CD4-positive, alpha-beta T cell treated with Interleukin-4 for 1 hour (primary cell): Measurements from ENCODE around the gene KCTD14.
"Not testable (repeated sequence)": the region's sequence is repeated elsewhere in the genome, so short reads cannot be mapped to it uniquely, and the experiment has no call there.

Source experiments
- DNase-seq, 2 donors: peaks; one replicate each; pipeline ENCODE4 v3.0.0-alpha.2; 2020 to 2022

The KCTD14 gene, protein sequence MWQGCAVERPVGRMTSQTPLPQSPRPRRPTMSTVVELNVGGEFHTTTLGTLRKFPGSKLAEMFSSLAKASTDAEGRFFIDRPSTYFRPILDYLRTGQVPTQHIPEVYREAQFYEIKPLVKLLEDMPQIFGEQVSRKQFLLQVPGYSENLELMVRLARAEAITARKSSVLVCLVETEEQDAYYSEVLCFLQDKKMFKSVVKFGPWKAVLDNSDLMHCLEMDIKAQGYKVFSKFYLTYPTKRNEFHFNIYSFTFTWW

GRCh38 chr11:78022397-78023396 is at the start of gene KCTD14:
KCTD14 (minus strand) TSS chr11:78023276; CDS start chr11:78023249, 27 bp downstream.
- DNase-seq: no peak

DNA sequence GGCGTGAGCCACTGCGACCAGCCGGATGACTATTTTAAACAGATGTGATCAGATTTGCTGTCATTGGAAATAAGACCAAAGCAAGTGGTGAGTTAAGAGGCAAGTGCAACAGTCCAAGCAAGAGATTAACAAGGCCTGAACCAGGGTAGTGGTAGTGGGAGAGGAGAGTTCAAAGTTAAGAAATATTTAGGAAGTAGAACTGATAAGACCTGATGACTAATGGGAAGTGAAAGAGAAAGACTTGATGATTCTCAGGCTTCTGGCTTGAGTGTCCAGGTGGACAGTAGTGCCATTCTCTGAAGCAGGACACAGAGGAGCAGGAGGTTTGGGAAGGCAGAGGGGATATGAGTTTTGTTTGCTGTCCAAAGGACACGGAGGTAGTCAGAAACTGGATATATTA is 49.4 kb upstream of the KCTD14 start:
- DNase-seq: no peak

DNA sequence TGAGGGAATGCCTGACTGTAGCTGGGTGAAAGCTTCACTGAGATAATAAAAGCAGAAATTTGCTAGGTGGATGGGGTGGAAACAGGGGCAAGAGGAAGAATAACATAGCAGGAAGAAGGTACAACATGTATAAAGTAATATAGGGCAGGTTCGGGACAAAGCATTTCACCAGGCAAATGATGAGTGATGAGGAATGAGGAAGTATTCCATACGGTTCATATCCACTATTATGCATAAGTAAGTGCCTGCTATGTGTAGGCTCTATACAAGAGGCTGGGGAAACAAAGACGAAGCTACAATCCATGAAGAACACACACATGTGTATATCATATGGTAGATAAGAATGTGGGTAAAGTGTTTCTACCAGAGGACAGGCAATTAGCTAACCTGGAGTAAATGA is 48.6 kb upstream of the KCTD14 start:
- no peak for DNase-seq

DNA sequence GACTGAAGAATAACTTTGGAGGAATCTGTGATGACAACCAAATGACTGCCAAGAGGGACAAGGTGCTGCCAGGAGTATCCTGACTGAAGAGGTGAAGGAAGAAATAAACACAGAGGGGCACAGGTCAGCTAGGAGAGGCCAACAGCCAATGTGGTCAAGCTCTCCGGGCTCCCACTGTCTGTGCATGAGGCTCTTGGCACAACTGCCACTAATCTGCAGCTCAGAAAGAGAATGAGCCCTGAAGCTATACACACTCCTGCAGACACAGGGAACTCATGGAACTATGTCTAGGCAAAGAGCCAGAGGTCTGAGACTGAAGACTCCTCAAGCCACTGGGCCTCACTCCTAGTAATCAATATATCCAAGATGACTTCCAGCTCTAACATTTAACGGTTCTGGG is 47.5 kb upstream of the KCTD14 start:
- no peak for DNase-seq

DNA sequence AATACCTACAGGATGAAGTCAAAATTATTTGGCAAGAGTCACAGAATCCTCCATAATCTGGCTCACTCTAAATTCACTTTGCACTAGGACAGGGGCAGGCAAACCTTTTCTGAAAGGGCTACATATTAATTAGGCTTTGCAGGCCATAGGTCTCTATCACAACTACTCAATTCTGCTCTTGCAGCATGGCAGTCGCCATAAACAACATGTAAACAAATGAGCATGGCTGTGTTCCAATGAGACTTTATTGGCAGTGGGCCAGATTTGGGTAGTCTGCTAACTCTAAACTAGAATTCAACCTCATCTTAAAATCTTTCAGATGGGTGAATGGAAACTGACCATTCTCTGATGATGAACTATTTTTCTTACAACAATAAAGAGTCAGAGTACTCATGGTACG is 46.4 kb upstream of the KCTD14 start:
- DNase-seq: no peak

DNA sequence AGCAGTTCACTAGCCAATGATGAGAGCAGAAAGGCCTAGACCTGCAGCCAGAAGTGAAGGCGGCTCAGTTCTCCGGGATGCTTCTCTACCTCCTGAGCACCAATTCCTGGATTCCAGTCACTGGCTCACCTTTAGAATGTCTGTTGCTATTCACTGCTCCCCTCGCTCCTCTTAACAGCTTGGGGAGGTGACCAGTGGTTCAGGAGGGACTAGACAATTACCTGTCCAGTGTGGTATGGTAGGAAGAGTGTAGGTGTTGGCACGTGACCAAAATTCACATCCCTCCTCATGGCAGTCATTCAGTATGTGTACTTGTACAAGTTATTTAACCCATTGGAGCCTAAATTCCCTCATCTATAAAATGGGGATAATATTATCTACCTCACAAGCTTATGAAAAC is 44.6 kb upstream of the KCTD14 start:
- DNase-seq: no peak

DNA sequence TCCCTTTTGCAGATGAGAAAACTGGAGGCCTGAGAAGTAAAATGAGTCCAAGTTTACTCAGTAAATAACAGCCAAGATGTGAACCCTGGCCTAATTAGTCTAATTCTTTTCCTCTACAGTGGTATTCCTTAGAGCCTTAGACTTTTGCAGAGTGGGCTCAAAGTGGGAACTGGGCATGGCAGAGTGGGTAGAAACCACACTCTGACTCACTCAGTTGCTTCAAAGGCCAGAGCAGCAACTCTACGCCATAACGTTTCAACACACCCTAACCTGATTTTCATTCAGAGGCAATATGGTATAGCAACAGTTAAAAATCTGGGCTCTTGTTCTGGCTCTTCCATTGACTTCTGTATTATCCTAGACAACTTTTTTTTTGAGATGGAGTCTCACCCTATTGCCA is 43.4 kb upstream of the KCTD14 start:
- no peak for DNase-seq

DNA sequence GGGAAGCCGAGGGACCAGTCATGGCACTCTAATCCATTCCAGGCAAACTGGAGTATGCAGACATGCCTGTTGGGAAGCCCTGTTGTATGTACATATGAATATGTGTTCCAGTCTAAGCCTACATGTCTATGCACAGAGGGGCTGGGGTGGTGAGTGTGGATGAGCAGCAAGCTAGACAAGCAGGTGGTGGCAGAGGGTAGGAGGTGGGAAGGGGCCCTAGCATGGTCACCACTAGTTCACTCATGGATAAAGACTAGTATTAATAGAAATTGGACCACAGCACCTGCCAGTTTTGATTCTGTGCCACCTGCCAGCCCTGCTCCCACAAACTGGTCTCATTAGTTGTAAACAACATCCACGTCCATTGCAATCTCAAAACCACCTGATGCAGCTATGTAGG is 42.1 kb upstream of the KCTD14 start:
- no peak for DNase-seq

DNA sequence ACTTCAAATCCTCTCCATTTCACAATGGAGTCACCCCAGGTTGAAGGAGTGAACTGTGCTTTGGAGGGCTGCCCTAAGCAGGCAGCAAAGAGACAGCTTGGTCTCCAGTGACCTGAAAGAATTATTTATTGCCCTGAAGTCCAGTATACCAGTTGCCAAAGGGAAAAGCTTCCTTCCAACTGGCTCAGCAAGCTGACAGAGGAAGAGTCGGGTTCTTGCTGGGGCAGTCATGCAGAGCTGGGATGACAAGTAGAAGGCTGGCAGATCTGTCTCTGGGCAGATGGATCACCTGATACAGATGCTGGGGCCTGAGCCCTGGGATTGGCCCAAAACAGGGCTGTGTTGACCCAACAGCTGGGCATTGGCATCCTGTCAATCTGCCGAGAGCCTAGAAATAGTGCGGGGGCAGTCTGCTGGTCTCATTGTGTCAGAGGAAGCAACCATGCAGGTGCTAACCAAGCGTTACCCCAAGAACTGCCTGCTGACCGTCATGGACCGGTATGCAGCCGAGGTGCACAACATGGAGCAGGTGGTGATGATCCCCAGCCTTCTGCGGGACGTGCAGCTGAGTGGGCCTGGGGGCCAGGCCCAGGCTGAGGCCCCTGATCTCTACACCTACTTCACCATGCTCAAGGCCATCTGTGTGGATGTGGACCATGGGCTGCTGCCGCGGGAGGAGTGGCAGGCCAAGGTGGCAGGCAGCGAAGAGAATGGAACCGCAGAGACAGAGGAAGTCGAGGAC is 40.5 kb upstream of the KCTD14 start, which contains the start of gene THRSP:
Gene THRSP, plus strand, starts transcription at position 422 of the 742 bp plus-strand sequence. Its CDS starts 21 bp downstream, at position 443.
- no peak for DNase-seq

GRCh38 chr11:78062671-78063070 is 39.6 kb upstream of the KCTD14 start:
- no peak for DNase-seq

- DNase-seq: no peak
These were observed 38.8 kb upstream of the KCTD14 start for GRCh38 chr11:78061921-78062311.

DNA sequence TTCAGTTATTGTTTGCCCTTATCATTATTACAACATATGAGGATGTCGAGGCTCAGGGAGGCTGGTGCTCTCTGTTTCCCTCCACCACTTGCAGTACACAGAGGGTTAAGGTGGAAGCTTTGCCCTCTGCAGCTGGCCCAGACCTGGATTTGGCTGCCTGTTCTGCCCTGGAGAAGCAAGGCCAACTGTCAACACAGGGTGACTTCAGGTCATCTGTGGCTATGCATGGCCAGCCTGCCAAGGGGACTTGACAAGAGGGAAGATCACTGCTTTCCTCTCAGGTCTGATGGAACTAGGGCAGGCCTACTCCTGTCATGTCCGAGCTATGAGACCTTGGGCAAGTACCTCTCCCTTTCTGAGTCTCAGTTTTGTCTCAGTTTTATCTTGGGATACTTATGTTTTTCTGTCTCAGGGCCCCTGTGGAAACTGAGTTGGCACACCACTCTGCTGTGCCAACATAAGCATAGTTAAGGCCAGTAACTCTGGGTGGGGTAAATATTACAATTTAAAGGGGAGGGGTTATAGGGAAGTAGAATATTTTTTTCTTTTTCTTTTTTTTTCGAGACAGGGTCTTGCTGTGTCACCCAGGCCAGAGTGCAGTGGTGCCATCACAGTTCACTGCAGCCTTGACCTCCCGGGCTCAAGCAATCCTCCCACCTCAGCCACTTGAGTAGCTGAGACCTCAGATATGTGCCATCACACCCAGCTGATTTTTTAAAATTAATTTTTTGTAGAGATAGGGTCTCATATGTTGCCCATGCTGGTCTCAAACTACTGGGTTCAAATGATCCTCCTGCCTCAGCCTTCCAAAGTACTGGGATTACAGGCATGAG is 38.2 kb upstream of the KCTD14 start:
- DNase-seq: no peak

DNA sequence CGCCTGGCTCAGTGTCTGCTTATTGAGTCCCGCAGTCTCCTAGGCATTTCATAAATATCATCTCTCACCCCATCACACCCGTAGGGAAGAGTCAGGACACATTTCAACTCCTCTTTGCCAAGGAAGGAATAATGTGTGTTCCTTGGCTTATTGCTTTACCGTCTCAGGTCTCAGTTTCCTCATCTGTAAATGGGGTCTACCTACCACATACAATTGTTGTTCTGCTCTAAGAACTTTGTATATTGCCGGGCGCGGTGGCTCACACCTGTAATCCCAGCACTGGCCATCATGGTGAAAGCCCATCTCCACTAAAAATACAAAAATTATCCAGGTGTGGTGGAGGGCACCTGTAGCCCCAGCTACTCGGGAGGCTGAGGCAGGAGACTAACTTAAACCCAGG is 37.5 kb upstream of the KCTD14 start:
- DNase-seq: no peak

- not testable (repeated sequence) for DNase-seq
These were observed 36.8 kb upstream of the KCTD14 start for GRCh38 chr11:78059749-78060328.

DNA sequence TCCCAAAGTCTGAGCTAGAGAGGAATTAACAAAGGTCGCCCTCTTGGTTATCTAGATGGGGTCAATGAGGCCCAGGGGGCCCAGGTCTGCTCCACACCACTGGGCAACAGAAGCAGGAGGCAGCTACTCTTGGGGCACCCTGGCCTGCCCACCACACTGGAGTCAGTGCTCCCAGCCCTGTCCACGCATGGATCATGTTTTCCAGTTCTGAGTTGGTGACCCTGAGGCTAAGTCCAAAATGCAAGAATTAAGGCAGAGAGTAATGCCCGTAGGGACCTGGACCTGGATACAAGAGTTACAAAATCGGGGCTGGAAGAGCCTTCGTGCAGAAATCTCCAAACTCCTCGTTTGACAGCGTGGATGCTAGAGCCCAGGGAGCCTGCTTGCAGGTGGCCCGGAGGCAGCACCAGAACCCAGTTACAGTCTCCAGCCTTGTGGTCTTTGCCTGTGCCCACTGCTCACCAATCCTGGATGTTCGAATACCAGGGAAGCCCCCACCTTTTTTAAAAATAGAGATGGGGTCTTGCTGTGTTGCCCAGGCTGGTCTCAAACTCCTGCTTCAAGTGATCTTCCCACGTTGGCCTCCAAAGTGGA is 34.5 kb upstream of the KCTD14 start:
- DNase-seq: no peak

- no peak for DNase-seq
These were observed 33.0 kb upstream of the KCTD14 start for GRCh38 chr11:78056093-78056492.

DNA sequence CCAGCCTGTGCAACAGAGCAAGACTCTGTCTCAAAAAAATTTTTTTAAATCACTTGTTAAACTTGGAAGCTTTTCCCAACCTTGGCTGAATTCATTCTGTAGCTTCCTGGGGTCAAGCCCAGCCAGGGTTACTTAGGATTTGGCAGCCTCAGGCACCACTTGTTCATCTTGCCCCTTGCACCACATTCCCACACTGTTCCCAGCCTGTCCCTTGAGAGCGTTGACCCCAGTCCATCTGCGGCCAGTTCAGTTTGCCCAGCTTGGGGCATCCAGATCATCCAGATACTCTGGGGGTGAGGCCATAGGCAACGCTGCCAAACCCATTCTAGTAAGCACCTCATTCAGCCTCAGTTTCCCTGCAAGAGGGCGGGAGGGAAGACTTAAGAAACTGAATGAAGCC is 31.9 kb upstream of the KCTD14 start:
- no peak for DNase-seq

GRCh38 chr11:78050964-78051831 is 28.1 kb upstream of the KCTD14 start:
- DNase-seq: no peak

- no peak for DNase-seq
These were observed 26.3 kb upstream of the KCTD14 start for GRCh38 chr11:78049348-78049747.

- no peak for DNase-seq
These were observed 25.5 kb upstream of the KCTD14 start for GRCh38 chr11:78048561-78048960.

DNA sequence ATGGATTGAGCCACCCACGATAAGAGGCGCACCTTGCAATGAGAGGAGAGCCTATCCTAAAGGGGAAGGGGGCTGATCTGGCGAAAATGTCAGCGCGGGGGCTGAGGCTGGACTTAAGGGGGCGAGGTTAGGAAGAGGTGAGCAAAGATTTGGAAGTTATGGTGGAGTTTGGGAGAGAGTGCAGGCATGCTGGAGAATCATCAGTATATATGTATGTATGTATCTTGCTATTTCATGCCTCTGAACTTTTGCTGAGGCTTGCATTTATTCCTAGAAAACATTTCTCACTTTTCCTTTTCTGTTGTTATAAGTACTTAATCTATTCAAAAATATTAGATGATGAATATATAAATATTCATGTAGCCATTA is 23.4 kb upstream of the KCTD14 start:
- DNase-seq: no peak
